AG09319 (cell line): ENCODE results near the gene UVSSA.

ENCODE experiments used
- DNase-seq: peaks from one replicate; pipeline ENCODE4 v3.0.0-alpha.2; 2010; ENCODE audit warnings: low read depth; ENCODE audit errors: extremely low read depth
- CTCF ChIP-seq: IDR thresholded peaks from 2 replicates; pipeline ENCODE4 v1.5.1; 2011; ENCODE audit warnings: low read depth, mild to moderate bottlenecking, inconsistent platforms, low read length, moderate library complexity

Gene UVSSA

GRCh38 chr4:1376391-1376840 lies 29.4 kb downstream of the UVSSA start:
- TF ChIP-seq CTCF: no peak
- DNase-seq: no peak

- no peak for TF ChIP-seq CTCF
- DNase-seq: no peak
Measured at GRCh38 chr4:1376841-1377605, 30.0 kb downstream of the UVSSA start.

- no peak for DNase-seq
- TF ChIP-seq CTCF: no peak
Measured at GRCh38 chr4:1377606-1378261, 30.7 kb downstream of the UVSSA start.

- no peak for DNase-seq
- TF ChIP-seq CTCF: no peak
Measured at GRCh38 chr4:1378559-1379231, 31.7 kb downstream of the UVSSA start.

- no peak for TF ChIP-seq CTCF
- DNase-seq: no peak
Measured at GRCh38 chr4:1379351-1379781, 32.4 kb downstream of the UVSSA start.

- no peak for TF ChIP-seq CTCF
Measured at GRCh38 chr4:1379801-1380331, 32.9 kb downstream of the UVSSA start.

More at GRCh38 chr4:1379801-1380331, 32.9 kb downstream of the UVSSA start:
- no peak for DNase-seq
